GM19463 (cell line): Measurements from ENCODE around the gene PEAK3.

Experiments used
- ATAC-seq: cut with Tn5 transposase; IDR thresholded peaks from one replicate; pipeline ENCODE4 v1.9.1; 2021; ENCODE audit warnings: mild to moderate bottlenecking, moderate library complexity; ENCODE audit not compliant: unreplicated experiment

The PEAK3 gene

DNA sequence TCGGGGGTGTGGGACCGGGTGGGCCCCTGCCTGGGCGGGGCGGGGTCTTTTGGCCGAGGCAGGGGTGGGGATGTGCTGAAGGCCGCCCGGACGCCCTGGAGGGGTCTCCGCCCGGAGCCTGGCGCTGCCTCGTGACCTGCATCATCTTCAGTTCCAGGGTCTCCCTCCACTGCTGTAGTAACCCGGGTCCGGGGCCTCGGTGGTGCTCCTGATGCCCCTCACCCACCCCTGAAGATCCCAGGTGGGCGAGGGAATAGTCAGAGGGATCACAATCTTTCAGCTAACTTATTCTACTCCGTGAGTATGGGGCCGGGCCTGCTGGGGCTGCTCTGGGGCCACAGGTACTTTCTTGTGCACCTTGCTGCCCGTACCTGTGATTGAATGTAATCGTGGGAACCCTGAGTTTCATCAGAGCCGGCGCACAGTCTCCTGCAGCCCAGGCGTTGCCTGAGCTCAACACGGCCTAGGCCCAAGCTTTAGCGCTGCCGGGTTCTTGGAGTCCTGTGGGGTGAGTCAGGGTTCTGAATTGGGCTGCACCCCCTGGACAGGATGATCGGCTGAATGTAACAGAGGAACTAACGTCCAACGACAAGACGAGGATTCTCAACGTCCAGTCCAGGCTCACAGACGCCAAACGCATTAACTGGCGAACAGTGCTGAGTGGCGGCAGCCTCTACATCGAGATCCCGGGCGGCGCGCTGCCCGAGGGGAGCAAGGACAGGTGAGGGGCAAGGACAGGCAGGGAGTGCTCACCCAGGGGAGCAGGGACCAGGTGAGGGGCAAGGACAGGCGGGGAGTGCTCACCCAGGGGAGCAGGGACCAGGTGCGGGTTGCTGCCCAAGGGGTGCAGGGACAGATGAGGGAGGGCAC is 10.5 kb downstream of the PEAK3 start:
- ATAC-seq = no peak

DNA sequence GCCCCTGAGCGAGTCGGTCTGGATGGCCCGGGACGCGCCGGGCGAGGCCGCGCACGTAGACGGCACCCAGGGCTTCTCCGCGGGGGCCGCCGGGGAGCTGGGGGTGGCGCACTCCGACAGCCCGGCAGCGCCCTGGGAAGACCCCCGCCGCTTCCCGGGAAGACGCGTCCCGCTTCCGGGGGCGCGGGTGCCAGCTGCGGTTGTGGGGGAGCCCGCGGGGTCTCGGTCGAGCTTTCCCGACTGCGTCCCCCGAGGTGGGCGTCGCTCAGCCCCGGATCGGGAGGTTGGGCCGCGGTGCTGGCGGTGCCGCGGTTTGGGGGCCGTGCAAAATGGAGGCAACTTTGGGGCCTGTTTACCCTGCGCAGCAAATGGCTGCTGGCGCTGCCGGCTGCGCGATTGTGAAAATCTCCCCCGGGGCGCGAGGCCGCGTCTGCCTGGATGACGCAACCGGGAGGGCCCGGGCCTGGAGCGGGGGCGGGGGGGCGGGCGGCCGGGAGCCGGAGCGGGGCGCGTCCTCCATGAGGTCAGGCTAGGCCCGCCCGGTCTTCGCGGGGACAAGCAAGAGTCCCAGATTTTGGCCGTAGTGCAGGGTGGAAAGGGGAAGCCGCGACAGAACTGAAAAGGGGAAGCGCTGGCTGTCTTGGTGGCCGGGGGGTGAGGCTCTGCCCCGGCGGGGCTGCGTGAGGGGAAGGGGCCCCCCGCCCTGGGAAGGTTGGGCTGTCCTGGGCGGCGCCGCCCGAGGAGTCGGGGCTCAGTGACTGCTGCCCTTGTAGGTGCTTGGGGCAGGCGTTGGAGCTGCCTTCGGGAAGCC is 11.3 kb downstream of the PEAK3 start:
- no peak for ATAC-seq

DNA sequence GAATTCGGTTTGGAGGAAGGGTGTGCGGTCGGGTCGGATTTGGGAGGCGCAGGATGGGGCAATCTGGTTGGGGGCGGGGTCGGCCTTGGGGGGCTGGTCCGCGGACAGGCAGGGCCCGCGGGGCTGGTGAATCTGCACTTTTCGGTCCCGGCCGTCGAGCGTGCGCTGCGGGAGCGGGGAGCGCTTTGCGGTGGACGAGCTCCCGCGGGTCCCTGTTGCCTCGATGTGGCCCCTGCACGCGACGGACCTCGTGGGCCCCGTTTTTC is 11.9 kb downstream of the PEAK3 start:
- ATAC-seq = no peak

DNA sequence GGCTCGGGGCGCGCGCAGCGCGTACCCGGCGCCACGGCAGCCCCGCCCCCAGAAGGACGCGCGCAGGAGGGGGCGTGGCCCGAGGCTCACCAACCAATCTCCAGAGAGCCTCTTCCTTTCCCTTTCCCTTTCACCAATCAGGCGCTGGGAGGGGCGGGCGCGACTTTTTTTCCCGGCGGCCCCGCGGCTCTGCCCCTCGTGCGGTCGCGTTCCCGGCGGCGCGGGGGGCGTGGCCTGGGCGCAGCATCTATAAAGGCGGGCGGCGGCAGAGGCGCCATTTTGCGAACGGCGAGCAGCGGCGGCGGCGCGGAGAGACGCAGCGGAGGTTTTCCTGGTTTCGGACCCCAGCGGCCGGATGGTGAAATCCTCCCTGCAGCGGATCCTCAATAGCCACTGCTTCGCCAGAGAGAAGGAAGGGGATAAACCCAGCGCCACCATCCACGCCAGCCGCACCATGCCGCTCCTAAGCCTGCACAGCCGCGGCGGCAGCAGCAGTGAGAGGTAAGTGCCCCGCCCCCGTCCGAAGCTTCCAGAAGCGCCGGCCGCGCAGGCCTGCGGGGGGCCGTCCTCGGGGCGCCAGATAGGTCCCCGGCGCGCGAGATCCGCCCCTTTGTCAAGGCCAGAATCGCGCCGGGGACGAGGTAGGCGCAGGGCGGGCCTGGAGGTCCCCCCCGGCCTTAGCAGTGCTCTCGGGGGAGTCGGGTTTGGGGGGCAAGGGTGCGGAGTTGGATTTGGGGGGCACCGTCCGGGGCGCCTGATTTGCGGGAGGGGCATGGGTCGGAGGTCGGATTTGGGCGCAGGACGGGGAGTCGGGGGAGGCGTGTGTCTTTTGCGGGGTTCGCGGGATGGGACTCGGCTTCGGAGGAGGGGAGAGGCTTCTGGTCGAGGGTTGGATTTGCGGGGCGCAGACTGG is 12.5 kb downstream of the PEAK3 start:
- peak; percentile 65 for ATAC-seq

DNA sequence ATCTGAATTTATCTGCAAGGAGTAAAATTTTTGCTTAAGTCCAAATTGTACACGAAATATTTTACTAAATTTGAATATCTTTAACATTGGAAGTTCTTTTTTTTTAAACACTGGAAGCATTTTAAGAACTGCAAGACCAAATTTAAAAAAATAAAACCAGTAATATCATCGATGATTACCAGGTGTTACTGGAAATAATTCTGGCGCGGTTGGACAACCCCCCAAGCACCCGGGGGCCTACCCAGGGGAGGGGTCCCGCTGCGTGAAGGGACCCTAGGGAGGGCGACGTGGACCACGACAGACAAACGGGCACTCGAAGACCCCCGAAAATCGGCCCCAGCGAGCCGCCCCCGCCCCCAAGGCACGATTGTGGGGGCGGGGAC is 13.1 kb downstream of the PEAK3 start:
- no peak for ATAC-seq

DNA sequence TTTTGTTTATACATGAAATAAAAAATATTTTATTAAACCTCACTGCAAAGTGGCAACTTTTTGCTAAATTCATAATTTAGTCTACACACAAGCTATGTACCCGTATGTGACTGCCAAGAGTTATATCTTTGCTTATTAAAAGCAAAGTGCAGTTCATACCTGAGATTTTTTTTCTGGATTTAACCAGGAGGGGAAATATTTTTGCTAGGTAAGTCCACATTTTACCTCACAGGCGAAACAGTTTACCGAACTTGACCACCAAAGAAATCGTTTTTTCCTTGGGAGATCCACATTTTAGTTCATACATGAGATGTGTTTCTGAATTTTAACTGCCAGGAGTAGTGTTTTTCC is 13.5 kb downstream of the PEAK3 start:
- no peak for ATAC-seq

DNA sequence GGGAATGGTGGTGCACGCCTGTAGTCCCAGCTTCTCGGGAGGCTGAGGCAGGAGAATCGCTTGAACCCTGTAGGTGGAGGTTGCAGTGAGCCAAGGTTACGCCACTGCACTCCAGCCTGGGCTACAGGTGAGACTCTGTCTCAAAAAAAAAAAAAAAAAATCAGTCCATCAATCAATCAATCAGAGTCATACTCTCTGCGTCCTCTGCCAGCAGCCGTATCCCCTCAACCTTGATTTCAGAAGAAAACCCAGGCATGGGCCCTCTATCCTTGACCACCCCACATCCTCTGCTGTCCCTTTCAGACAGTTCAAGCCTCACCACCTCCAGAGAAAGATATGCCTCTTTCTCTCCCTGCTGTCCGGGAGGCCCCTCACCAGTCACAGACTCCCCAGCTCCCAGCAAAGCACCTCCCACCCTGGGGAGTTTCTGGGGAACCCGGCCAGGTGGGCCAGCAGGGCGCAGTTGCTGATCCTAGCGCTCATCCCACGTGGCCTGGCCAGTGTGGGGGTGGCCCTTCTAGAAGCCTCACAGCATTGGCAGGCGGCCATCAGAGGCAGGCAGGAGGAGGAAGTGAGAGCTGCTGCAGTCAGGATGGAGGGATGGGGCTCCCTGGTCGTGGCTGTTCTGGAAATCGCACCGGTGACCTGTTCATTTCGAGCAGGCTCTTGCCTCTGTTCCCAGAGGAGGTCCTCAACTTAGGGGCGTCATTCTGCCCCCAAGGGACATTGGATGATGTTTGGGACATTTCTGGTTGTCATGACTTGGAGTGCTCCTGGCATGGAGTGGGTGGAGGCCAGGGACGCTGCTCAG is 15.6 kb downstream of the PEAK3 start:
- ATAC-seq = peak; percentile 31

DNA sequence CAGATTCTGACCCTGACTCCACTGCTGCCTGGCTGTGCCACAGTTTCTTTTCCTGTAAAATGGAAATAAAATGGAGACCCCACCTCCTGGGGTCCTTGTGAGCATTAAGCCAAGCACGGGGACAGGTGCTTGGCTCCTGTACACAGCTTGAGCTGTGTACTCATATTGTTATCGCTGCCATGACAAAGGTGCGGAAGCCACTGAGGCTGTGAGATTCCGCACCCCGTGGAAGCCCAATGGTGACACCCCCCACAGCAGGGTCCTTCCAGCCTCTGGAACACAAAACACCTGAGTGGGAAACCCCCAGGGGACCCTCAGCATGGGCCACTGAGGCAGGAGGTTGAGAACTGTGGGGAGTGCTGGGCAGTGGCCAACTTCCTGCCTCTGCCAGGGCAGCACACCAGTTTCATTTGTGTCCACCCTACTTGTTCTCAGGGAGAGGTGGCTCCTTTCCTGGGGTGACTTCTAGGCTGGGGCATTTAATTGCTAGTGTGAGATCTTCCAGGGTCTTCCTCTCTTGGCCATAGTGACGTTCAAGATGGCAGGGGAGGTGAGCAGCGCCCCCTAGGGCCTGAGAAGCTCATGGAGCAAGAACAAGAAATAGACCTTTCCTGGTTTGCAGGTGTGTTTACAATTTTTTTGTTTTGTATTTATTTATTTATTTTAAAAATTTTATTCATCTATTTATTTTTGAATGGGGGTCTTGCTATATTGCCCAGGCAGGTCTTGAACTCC is 20.4 kb downstream of the PEAK3 start:
- no peak for ATAC-seq

DNA sequence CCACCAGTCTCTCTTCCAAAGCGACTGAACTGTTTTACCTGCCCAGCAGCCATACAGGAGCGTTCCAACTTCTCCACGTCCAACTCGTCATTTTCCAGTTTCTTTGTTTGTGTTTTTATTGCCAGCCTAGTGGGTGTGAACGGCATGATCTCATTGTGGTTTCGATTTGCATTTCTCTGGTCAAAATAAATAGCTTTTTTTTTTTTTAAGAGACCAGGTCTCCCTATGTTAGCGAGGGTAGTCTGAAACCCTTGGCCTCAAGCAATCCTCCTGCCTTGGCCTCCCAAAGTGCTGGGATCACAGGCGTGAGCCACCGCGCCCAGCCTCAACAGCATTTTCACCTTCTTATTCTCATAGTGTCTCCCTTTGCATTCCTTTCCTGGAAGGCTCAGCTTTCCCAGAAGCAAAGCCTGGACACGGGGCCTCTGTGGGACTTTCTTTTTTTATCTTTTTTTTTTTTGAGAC is 21.6 kb downstream of the PEAK3 start:
- ATAC-seq = no peak

DNA sequence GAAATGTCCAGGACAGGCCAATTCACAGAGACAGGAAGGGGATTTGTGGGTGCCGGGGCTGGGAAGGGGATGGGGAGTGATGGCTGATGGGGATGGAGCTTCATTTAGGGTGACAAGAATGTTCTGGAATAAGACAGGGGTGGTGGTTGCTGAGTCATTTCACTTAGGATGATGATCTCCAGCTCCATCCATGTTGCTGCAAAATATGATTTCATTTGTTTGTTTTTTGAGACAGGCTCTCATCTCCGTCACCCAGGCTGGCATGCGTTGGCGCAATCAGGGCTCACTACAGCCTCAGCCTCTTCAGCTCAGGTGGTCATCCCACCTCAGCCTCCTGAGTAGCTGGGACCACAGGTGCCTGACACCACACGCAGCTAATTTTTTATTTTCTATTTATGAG is 22.6 kb downstream of the PEAK3 start:
- ATAC-seq = no peak

DNA sequence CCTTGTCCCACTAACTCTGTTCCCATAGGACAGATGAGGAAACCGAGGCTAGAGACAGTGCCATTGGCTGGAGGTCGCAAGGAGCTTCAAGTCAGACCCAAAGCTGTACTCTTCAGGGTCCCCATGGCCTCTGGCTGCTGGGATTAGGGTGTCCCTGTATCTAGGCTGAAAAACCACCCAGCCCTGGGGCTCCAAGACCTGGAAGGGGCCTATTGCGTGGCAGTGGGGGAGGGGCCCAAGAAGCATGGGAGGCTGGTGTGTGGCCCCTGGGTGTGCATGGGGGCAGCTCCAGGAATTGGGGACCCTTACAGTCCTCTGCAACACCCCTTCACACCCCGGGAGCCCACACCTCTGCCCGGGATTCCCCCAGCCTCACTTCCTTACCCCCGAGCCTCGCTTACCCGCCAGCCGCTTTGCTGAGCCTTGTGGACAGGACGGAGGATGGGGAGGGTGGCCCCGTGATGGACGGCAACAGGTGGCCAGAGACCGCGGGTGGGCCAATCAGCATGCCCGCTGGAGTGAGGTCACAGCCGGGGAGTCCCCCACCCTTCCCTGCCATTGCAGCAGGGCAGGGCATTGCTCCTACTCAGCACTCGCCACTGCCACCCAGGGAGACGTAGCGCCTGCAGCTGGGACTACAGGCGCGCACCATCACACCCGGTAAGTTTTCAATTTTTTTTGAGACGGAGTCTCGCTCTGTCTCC is 25.8 kb downstream of the PEAK3 start, which contains the start of gene JSRP1:
Gene JSRP1 (minus strand): TSS at position 436 of the 704 bp plus-strand sequence. CDS start 1,103 bp downstream, outside the sequence.
- no peak for ATAC-seq

DNA sequence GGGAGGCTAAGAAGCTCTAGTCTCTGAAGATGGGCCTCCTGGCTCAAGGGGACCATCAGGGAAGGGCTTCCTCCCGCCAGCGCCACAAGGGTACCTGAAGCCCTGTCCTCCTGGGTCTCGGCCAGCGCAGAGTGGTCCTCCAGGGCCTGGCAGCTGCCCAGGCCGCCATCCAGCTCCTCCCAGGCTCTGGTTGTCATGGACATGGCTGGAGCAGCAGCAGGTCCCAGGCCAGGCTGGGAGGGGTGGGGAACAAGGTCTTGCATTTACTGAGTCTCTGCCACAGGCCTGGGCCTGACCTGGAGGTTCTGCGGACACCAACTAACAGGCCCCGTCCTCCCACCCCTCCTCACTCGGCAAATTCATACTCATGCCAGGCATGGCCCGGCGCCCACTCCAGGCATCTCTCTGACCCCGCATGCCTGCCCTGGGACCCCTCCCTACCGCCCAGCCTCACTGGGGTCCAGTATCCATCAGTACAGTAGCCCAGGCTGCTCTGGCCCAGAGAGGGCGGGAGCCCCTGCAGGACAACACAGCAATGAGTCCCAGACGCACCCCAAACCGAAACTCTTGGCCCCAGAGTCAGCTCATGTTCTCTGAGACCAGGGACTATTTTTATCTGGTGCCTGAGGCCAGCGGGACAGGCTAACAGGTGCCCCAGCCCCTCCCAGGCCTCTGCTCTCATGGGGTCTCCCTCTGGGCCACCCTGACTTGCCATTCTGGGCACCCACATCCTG is 26.7 kb downstream of the PEAK3 start:
- no peak for ATAC-seq

DNA sequence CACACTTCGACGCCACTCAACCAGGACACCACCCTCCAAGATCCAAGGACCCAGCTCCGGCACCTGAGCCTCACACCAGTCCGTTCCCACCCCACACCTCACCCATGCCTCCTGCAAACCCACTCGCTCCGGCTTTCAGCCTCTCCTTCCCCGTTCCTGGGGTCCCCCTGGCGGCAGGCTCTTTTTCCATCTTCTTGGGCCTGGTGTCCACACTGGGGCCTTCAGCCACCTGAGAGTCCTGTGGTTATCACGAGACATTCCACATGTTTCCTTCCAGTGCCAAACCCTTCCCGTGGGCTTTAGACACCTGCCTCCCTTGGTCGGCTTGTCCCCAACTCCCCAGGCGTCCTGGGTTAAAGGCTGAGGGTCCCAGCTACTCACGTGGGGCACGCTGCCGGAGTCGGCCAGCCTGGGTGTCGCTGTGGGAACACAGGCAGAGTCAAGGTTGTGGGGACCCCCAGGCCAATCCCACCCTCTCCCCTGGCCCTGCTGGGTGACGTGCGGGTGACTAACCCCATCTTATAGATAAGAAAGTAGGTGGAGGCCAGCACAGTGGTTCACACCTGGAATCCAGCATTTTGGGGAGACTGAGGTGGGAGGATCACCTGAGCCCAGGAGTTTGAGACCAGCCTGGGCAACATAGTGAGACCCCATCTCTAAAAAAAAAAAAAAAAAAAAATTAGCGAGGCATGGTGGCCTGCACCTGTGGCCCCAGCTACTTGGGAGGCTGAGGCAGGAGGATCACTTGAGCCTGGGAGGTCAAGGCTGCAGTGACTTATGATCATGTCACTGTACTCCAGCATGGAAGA is 27.7 kb downstream of the PEAK3 start:
- no peak for ATAC-seq

DNA sequence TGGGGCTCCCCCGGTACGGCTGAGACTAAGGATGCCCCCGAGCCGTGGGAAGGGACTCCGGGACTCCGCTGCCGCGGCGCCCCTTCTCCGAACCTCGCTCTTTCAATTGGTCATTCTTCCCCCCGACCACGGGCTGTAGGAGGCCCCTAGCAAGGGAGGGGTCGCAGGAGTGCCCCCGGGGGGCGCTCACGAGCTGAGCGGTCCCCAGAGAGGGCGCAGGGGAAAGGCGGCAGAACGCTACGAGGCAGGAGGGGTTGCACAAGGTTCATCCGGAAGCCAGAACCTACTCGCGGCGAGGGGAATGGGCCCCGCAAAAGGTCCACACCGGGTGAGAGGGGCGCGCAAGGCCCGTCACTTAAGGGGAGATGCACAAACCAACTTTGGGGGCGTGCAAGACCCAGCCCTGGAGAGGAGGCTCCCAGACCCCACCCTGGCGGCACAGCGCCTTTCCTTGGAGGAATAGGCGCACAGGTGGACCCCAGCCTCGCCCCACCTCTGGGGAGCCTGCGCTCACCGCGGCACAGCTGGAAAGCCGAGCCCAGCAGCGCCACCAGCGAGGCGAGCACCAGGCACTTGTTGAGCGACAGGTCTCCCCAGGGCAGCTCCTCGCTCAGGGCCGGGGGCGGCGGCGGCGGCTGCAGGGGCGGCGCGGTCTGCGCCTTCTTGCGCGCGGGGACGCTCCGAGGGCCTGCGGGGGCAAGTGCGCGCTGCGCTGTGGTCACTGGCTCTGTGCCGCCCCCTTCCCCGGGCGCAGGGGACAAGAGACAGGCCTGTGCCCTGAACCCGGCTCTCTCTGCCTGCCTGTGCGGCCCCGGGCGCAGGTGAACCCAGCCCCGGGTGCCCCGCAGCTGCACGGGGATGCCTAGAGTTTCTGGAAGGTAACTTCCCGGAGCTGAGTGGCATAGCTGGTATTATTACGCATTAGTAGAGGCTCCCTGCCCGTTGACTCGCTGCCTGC is 28.6 kb downstream of the PEAK3 start:
- no peak for ATAC-seq

DNA sequence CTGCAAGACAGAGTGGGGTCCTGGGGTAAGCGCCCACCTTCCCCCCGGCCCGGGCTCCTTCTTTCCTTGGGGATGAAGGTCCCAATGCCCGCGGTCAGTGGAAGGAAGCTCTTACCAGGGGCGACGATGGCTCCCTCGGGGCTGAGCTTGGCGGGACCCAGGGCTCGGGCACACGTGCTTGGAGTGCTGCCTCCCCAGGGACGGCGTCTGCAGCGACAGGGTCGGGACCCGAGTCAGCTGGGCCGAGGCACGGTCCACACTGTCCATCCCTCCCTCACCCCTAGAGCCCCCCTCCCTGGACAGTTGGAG is 29.2 kb downstream of the PEAK3 start:
- ATAC-seq = no peak

DNA sequence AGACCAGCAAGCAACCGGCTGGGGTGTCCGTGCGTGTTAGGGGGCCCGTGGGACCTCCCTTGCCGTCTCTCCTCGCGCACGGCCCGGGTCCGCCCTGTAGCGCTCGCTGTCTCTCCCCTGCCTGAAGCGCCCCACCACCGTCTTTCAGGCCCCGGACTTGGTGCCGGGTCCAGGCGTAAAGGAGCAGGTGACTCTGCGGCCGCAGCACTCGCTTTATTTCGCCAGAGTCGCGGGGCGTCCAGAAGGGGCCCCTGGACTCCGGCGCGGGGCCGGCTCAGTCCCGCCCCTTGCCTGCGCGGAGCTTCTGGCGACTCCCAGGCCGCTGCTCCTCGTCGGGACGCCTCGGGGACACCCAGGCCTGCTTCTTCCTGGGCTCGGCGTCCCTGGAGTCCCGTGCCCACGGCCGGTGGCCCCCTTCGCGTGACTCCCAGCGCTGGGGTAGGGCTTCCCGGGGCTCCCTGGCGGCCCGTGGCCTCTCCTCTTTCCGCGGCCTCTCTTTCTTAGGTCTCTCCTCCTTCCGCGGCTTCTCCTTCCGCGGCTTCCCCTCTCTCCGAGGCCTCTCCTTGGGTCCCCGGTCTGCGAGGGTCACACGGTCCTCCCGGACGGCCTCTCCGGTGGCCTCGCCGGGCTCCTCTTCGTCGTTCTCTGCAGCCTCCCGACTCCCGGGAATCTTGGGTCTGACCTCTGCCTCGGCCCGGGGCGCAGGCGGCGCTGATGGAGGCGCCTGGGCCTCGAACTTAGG is 29.7 kb downstream of the PEAK3 start:
- no peak for ATAC-seq
